Endothelial cell of umbilical vein (primary cell): Measurements from ENCODE around the gene DAP.

Experiments used
- CTCF ChIP-seq, 2 donors: IDR thresholded peaks; 1 replicate in 1 of 2; 2 replicates in 1 of 2; pipeline ENCODE4 v1.5.1; 2011; ENCODE audit warnings: low read length in 2 of 2, mild to moderate bottlenecking in 2 of 2, moderate library complexity in 2 of 2, control low read depth in 1 of 2, inconsistent platforms in 1 of 2, low read depth in 1 of 2; ENCODE audit not compliant: insufficient read depth in 1 of 2; ENCODE audit errors: extremely low read depth in 1 of 2
- EZH2 ChIP-seq: IDR thresholded peaks from 2 replicates; pipeline ENCODE4 v1.6.1; 2012; ENCODE audit warnings: borderline replicate concordance, low read depth, mild to moderate bottlenecking, moderate library complexity, low read length, inconsistent platforms; ENCODE audit not compliant: severe bottlenecking
- POLR2A ChIP-seq: IDR thresholded peaks from 2 replicates; pipeline ENCODE4 v1.6.1; 2012; ENCODE audit warnings: low read depth, mild to moderate bottlenecking, control low read depth, low read length

GRCh38 chr5:10735569-10736276 is 25.3 kb downstream of the DAP start:
- TF ChIP-seq CTCF (IDR thresholded peaks at IDR 0.05; ENCODE audit: extremely low read depth in 1 of 2, insufficient read depth in 1 of 2, low read depth in 1 of 2, low read length in 2 of 2) (no peak), EZH2 (no peak), POLR2A (no peak)
